IMR-90 (cell line): ENCODE results near the gene COMMD1. TPM values are rescaled to one million over a fixed set of nuclear protein-coding genes. Genes with fewer than 3 reads are reported as not detected.

Experiments used
- ATAC-seq: fragments of 200-7000 bp; cut with Tn5 transposase; 2 replicates; pipeline ENCODE4 v1.9.1; 2020; ENCODE audit warnings: low read depth, mild to moderate bottlenecking, moderate library complexity
- BruUV-seq: library from RNA; stranded (reverse); fragments of 400-500 nt; replicated peaks from 2 replicates; lab custom pipeline; 2021; lab: Mats Ljungman, UMichigan
- CTCF ChIA-PET: fragments of 300-600 bp; formaldehyde crosslinking; extraction: SDS; loops from one replicate; lab custom pipeline; 2021; ENCODE audit warnings: antibody characterized with exemption; lab: Yijun Ruan, JAX
- POLR2A ChIA-PET: fragments of 300-600 bp; sonication (Branson Sonifier 250); formaldehyde crosslinking; loops from one replicate; lab custom pipeline; 2022; ENCODE audit warnings: antibody characterized with exemption; ENCODE audit not compliant: unreplicated experiment; lab: Charles Lee
- DNase-seq: peaks from one replicate; pipeline ENCODE4 v3.0.0; 2013
- H2AFZ ChIP-seq: replicated peaks from 2 replicates; pipeline ENCODE3; 2013; ENCODE audit warnings: low read length, mild to moderate bottlenecking; ENCODE audit not compliant: poor library complexity
- H2AK5ac ChIP-seq: 2 replicates; pipeline ENCODE4 v1.6.1; 2013; ENCODE audit warnings: low read depth, low read length, inconsistent platforms
- H2AK9ac ChIP-seq: replicated peaks from 2 replicates; pipeline ENCODE3; 2013; ENCODE audit warnings: mild to moderate bottlenecking, low read depth, low read length, moderate library complexity; ENCODE audit not compliant: poor library complexity
- H2BK120ac ChIP-seq: 2 replicates; pipeline ENCODE4 v1.6.1; 2013; ENCODE audit warnings: low read depth, low read length, inconsistent platforms
- H2BK15ac ChIP-seq: 3 replicates; pipeline ENCODE4 v1.6.1; 2013; ENCODE audit warnings: low read depth, low read length, inconsistent platforms
- H2BK20ac ChIP-seq: 2 replicates; pipeline ENCODE4 v1.6.1; 2013; ENCODE audit warnings: low read depth, mild to moderate bottlenecking, inconsistent platforms, low read length, moderate library complexity
- H2BK5ac ChIP-seq: 2 replicates; pipeline ENCODE4 v1.6.1; 2013; ENCODE audit warnings: mild to moderate bottlenecking, low read depth, low read length, inconsistent platforms; ENCODE audit not compliant: poor library complexity, severe bottlenecking
- H3K14ac ChIP-seq: replicated peaks from 2 replicates; pipeline ENCODE4 v1.6.1; 2013; ENCODE audit warnings: low read depth, low read length, inconsistent platforms
- H3K18ac ChIP-seq: 2 replicates; pipeline ENCODE4 v1.6.1; 2013; ENCODE audit warnings: low read depth, low read length, control low read depth
- H3K23ac ChIP-seq: 2 replicates; pipeline ENCODE4 v1.6.1; 2013; ENCODE audit warnings: low read depth, low read length, inconsistent platforms
- H3K27ac ChIP-seq: 2 replicates; pipeline ENCODE4 v1.5.1; 2013; ENCODE audit warnings: mild to moderate bottlenecking, control low read depth, low read length; ENCODE audit not compliant: insufficient read depth
- H3K27me3 ChIP-seq: 2 replicates; pipeline ENCODE4 v1.6.1; 2013; ENCODE audit warnings: low read length; ENCODE audit not compliant: control insufficient read depth, insufficient read depth
- H3K36me3 ChIP-seq: 2 replicates; pipeline ENCODE4 v1.6.1; 2013; ENCODE audit warnings: low read length, mixed read lengths; ENCODE audit not compliant: control insufficient read depth, insufficient read depth
- H3K4ac ChIP-seq: 2 replicates; pipeline ENCODE4 v1.6.1; 2013; ENCODE audit warnings: low read depth, low read length, inconsistent platforms
- H3K4me1 ChIP-seq: 2 replicates; pipeline ENCODE4 v1.6.1; 2013; ENCODE audit warnings: low read length, mixed read lengths; ENCODE audit not compliant: control insufficient read depth, insufficient read depth
- H3K4me2 ChIP-seq: 2 replicates; pipeline ENCODE4 v1.6.1; 2013; ENCODE audit warnings: low read depth, mild to moderate bottlenecking, control low read depth, low read length, moderate library complexity
- H3K4me3 ChIP-seq: 2 replicates; pipeline ENCODE4 v1.5.1; 2013; ENCODE audit warnings: low read depth, mild to moderate bottlenecking, control low read depth, low read length, moderate library complexity; ENCODE audit not compliant: insufficient read depth
- H3K56ac ChIP-seq: 2 replicates; pipeline ENCODE4 v1.6.1; 2013; ENCODE audit warnings: low read length, inconsistent platforms; ENCODE audit not compliant: insufficient read depth; ENCODE audit errors: extremely low read depth
- H3K79me1 ChIP-seq, 2 experiments: 2 replicates each; pipeline ENCODE4 v1.6.1; 2013; ENCODE audit warnings: low read length in 2 of 2, inconsistent platforms in 1 of 2, low read depth in 1 of 2
- H3K9ac ChIP-seq: 2 replicates; pipeline ENCODE4 v1.6.1; 2013; ENCODE audit warnings: low read depth, low read length, control low read depth
- H3K9me1 ChIP-seq: 2 replicates; pipeline ENCODE4 v1.6.1; 2013; ENCODE audit warnings: low read length, inconsistent platforms; ENCODE audit not compliant: insufficient read depth
- H3K9me3 ChIP-seq: 2 replicates; pipeline ENCODE4 v1.6.1; 2013; ENCODE audit warnings: low read length; ENCODE audit not compliant: control insufficient read depth, insufficient read depth
- H4K20me1 ChIP-seq: 2 replicates; pipeline ENCODE4 v1.6.1; 2013; ENCODE audit warnings: low read length, inconsistent platforms; ENCODE audit not compliant: insufficient read depth
- H4K5ac ChIP-seq: 2 replicates; pipeline ENCODE4 v1.6.1; 2013; ENCODE audit warnings: mild to moderate bottlenecking, low read depth, low read length, control low read depth
- H4K8ac ChIP-seq, 2 experiments: 2 replicates each; pipeline ENCODE4 v1.6.1; 2013; ENCODE audit warnings: low read depth in 2 of 2, low read length in 2 of 2, control low read depth in 1 of 2, inconsistent platforms in 1 of 2
- H4K91ac ChIP-seq: 2 replicates; pipeline ENCODE4 v1.6.1; 2013; ENCODE audit warnings: low read depth, low read length, inconsistent platforms; ENCODE audit not compliant: insufficient read depth
- MAFK ChIP-seq: IDR thresholded peaks from 2 replicates; pipeline ENCODE4 v1.6.1; 2012; ENCODE audit warnings: low read depth, low read length, improper control_type of control experiment
- POLR2A ChIP-seq: IDR thresholded peaks from 2 replicates; pipeline ENCODE4 v1.6.1; 2012; ENCODE audit warnings: mild to moderate bottlenecking, low read depth, low read length
- WGBS, 2 experiments: methylation state at CpG; one replicate each; pipeline versions ENCODE4 v1.1.5 to v1.1.7; 2013; ENCODE audit warnings: missing lambda C conversion rate in 2 of 2; ENCODE audit not compliant: insufficient read length in 1 of 2; ENCODE audit errors: extremely low coverage in 2 of 2; 5-methylcytosine and 5-hydroxymethylcytosine counted together
- dilution Hi-C: fragments of 300-500 bp; cut with HindIII; formaldehyde crosslinking; loops from one replicate; pipeline ENCODE4 v1.14.3; 2018; ENCODE audit warnings: low sequenced_read_pairs; ENCODE audit not compliant: unreplicated experiment
- in situ Hi-C: fragments of 300-500 bp; cut with MboI; formaldehyde crosslinking; loops from 3 replicates; pipeline ENCODE4 v1.14.3; 2019; ENCODE audit warnings: low sequenced_read_pairs, inconsistent platforms, mixed read lengths
- intact Hi-C: fragments of 100-400 bp; cut with micrococcal nuclease; formaldehyde crosslinking; loops from 2 replicates; pipeline ENCODE4 v1.10.0; 2022
- polyA plus RNA-seq, 3 experiments: library from polyadenylated mRNA; depleted of rRNA; stranded (reverse); fragments of >200 nt; gene quantifications; 2 replicates each; pipeline ENCODE4 v1.2.3, GENCODE V29; 2012; ENCODE audit warnings: low replicate concordance in 1 of 3
- total RNA-seq: library from RNA; depleted of rRNA; stranded (reverse); fragments of >200 nt; gene quantifications from 2 replicates; pipeline ENCODE4 v1.2.3, GENCODE V29; 2012
- TF ChIP-seq, protein P1 (sequence below): fragments of 150-350 bp; IDR thresholded peaks from 2 replicates; pipeline ENCODE4 v1.6.1; 2016; ENCODE audit warnings: low read depth, mild to moderate bottlenecking, low read length, moderate library complexity, borderline replicate concordance

COMMD1 gene
- total and polyA plus RNA-seq, 2 of the 4 experiments (the other 2 are of a cell fraction), result 42.8 to 60.4 TPM

DNA sequence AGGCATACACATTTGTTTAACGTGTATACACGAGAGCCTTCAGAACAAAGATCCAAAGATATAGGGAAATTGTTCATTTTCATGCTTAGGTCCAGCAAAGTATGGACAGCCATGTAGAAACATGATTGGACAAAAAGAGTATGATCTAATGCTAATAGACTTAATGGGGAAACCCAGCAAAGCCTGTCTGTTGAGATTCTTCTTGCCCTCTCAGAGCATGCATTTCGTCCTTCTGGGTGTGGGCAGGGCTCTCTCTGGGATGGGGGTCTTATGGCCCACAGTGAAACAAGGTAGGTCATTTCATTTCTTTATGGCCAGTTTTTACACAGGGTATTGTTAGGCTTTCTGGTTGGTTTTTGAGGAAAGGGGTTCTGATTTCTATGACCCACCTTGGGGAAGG, 124.4 kb downstream of the COMMD1 start:
- WGBS, 2 experiments, result 94% methylated on average over 2 of the region's 3 CpGs; no CpG with 5 or more reads in 1 of the 2 experiments
- Histone ChIP-seq H3K9me3 (no peaks in the 10 kb centered on the region), H3K23ac (no peak overlapping the region), H3K4me3 (no peak overlapping the region), H2BK120ac (no peak overlapping the region), H3K4me2 (no peak overlapping the region), H2BK5ac (no peak overlapping the region), H3K36me3 (no peaks in the 10 kb centered on the region), H2AK9ac (no peak overlapping the region), H4K91ac (no peak overlapping the region), H4K5ac (no peak overlapping the region), H4K8ac (no peak overlapping the region), H3K79me1 (no peaks in the 10 kb centered on the region; a peak in 1 of 4 replicates), H3K56ac (no peak overlapping the region), H4K20me1 (no peaks in the 10 kb centered on the region), H2BK15ac (no peak overlapping the region), H3K18ac (no peak overlapping the region), H3K27me3 (no peaks in the 10 kb centered on the region), H3K9me1 (no peaks in the 10 kb centered on the region), H3K9ac (no peak overlapping the region), H2BK20ac (no peak overlapping the region), H3K4me1 (no peaks in the 10 kb centered on the region), H3K27ac (no peak overlapping the region), H3K14ac (no peak overlapping the region), H3K4ac (no peak overlapping the region), H2AK5ac (no peak overlapping the region), H2AFZ (no peak overlapping the region)
- no TSS peak for BruUV-seq
- ChIA-PET POLR2A (no interaction called here), CTCF (no interaction called here)
- ATAC-seq (no peak), DNase-seq (no peak)
- TF ChIP-seq, protein P1, sequence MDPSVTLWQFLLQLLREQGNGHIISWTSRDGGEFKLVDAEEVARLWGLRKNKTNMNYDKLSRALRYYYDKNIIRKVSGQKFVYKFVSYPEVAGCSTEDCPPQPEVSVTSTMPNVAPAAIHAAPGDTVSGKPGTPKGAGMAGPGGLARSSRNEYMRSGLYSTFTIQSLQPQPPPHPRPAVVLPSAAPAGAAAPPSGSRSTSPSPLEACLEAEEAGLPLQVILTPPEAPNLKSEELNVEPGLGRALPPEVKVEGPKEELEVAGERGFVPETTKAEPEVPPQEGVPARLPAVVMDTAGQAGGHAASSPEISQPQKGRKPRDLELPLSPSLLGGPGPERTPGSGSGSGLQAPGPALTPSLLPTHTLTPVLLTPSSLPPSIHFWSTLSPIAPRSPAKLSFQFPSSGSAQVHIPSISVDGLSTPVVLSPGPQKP, result no peak
- no peak for TF ChIP-seq POLR2A
- no peak for TF ChIP-seq MAFK
- dilution Hi-C loops (no loop called here), in situ Hi-C loops (no loop called here), intact Hi-C loops (no loop called here)
